CD1c-positive myeloid dendritic cell (primary cell): ENCODE results near the gene DPEP2.
"Not testable (repeated sequence)": the region's sequence is repeated elsewhere in the genome, so short reads cannot be mapped to it uniquely, and the experiment has no call there.

Experiments
- DNase-seq: peaks from one replicate; pipeline ENCODE4 v3.0.0-alpha.2; 2016; ENCODE audit errors: extremely low spot score

DPEP2 gene

GRCh38 chr16:67953641-67954375 lies 45.5 kb downstream of the DPEP2 start:
- DNase-seq, result no peak

DNA sequence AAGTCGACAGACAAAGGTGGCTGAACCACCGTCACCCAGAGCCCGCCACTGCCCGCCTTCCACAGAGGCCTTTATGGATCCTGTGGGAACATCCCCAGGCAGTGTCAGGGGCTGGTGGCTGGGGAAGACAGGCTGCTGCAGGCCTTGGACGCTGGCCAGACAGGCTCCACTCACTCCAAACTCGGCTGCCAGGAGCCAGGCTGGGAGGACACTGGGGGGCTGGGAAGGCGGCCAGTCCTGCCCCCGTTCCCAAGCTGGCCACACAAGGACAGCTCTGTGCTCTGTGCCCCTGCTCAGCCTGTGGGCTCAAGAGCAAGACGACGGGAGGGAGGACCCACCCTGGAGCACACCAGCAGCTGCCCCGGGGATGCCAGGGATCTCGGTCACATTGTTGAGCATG lies 47.8 kb downstream of the DPEP2 start:
- no peak for DNase-seq

DNA sequence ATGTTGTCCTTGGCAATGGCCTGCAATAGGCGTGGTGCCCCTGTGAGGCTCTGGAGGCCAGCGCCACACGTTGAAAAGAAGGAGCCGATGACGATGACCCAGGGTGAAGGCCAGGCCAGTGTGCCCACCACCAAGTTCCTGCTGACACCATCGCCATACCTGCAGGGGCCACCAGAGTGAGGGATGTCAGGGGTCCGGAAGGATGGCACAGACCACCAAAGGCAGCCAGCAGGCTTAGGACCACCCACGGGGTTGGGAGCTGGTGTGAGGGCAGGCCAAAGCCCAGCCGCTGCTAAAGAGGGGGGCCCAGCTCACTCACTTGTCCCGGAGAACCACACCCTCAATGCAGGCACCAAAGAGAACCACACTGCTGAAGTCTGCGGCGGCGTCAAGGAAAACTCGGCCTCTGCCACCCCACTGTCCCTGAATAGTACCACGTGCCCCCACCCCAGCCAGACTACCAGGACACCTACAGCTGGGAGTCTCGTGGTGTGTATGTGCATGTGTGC lies 48.9 kb downstream of the DPEP2 start:
- DNase-seq, result no peak

GRCh38 chr16:67949645-67950044 lies 49.6 kb downstream of the DPEP2 start:
- DNase-seq, result no peak

DNA sequence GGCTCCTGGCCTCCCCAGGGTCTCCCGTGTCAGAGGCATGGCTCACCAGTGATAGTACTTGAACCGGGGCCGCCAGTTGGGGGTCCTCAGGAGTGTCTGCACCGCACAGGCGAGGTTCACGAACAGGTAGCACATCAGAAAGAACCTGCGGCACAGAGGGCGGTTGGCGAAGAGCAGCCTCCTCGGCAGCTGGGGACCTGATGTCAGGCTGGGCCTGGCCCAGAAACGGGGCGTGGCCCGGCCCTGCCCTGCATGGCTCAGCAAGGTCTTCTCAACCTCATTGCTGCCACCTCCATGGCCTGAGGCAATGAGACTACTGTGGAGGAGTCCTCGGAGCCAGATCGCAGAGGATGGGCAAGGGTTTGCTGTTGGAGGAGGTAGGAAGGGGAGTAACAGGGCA lies 51.3 kb downstream of the DPEP2 start:
- DNase-seq, result no peak

- no peak for DNase-seq
Observed at GRCh38 chr16:67946966-67947558, 52.2 kb downstream of the DPEP2 start.

DNA sequence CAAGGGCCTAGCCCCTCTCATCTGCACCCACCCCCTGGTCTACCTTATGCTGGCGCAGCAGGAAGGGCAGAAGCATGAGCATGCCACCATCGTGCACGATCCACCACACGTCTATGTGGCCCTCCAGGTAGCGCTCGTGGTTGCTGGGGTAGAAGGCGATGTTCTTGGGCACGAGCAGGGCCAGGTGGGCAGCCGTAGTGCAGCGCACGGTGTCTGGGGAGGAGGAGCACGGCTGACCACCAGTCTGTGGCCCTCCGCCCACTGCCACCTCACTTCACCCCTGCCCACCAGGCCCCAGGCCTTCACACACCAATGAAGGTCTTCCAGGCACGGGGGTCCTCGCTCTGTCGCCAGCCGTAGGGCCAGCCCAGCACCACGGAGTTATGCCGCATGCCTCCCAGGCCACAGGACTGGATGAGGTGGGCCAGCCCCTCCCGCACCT lies 53.1 kb downstream of the DPEP2 start:
- DNase-seq, result no peak

GRCh38 chr16:67945392-67945933 lies 53.8 kb downstream of the DPEP2 start:
- no peak for DNase-seq

GRCh38 chr16:67944690-67945391 lies 54.4 kb downstream of the DPEP2 start:
- no peak for DNase-seq

GRCh38 chr16:67943619-67944504 lies 55.4 kb downstream of the DPEP2 start, which contains the start of gene LCAT:
Gene LCAT (minus strand): TSS chr16:67944120. CDS start chr16:67944101, 19 bp downstream.
- DNase-seq, result no peak

DNA sequence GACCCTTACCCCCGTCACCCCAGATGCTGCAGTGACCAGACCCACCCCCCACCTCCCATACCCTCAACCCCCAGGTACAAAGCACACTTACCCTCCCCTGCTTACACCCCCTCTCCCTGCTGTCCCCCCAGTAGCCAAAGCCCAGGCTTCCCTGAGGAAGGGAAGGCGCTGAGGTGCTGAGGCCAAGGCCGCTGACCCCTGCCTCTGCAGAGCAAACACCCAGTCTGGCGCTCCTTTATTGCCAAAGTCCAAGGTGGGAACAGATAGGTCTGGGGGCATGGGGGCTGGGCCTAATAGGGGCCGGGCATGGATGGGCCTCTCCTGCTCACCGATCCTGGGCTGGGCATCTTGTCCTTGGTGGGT lies 56.0 kb downstream of the DPEP2 start:
- DNase-seq, result no peak

DNA sequence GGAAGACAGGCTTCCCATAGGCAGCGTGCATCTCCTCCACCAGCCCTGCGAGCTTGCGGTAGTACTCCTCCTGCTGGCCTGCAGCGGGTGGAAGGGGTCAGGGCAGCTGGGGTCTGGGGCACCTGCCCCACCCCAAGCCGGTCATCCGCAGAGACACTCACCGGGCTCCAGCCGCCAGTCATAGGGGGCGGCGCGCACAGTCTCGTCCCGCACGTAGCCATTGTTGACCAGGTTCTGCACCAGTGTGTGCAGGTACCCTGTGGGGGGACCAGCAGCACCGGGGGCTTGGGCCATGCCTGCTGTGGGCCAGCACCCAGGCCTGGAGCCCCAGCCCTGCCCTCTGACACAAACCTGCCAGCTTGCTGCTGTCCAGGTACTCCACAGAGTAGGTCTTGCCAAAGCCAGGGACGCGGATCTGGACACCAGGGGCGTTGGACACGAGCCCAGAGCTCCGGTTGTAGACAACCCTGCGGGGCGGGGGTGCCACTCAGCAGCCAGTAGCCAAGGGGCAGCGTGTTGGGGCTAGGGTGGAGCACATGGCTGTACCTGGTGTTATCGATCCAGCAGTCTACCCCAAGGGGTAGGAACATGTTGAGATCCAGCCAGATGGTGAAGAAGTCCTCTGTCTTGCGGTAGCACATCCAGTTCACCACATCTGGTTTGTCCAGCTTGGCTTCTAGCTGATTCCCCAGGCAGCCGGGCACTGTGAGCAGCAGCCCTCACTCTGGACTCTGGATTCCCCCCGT lies 56.6 kb downstream of the DPEP2 start:
- no peak for DNase-seq

- DNase-seq, result peak; percentile 37
Observed at GRCh38 chr16:67942200-67942509, 57.1 kb downstream of the DPEP2 start.

GRCh38 chr16:67941469-67942199 lies 57.6 kb downstream of the DPEP2 start:
- DNase-seq, result no peak

- no peak for DNase-seq
Observed at GRCh38 chr16:67940446-67941089, 58.7 kb downstream of the DPEP2 start.

GRCh38 chr16:67939507-67940445 lies 59.5 kb downstream of the DPEP2 start:
- DNase-seq, result peak; percentile 50

GRCh38 chr16:67937713-67938112 lies 61.6 kb downstream of the DPEP2 start:
- not testable (repeated sequence) for DNase-seq
